ENCODE results near the gene ZNF775. TPM values are rescaled to one million over a fixed set of nuclear protein-coding genes. Genes with fewer than 3 reads are reported as not detected.

The ZNF775 gene
- polyA plus RNA-seq, 3 donors, result 1.3 to 2.7 (median 1.4) TPM

DNA sequence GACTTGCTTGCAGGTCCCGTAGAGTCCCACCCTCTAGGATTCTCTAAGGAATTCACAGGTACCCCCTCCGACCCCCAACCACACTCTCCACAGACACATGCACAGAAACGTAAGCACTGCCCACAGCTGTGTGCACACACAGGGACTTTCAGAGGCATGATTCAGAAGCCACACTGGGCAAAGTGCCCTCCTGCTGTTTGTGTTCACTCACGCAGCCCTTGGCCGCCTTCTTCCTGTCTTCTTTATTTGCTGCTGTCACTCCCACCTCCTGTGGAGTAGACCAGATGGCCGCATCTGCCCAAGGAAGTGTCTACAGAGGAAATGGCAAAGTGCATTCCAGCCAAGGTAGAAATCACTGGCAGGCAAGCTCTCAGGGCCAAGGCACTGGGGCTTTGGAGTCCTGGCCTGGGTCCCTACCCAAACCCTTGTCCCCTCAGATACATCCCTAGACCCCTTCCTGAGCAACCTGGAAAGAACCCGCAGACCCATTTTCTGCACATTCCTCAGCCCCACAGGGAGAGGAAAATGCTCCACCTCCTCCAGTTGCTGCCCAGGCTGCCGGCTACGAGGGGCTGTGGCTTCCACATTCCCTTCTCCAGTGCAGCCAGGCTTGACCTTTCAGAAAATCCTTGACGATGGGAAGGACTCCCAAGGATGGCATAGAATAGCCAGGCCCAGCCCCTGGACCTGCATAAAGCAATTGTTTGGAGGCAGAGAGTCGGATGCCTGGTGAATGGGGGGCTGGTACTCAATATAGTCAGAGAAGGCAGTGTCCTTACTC lies 49.7 kb downstream of the ZNF775 start:
- 37% methylated on average over 10 of the region's 11 CpGs for WGBS (ENCODE audit: insufficient coverage)
- no peak overlapping the region for H3K9ac ChIP-seq (ENCODE audit: insufficient read depth, low read length, poor library complexity, severe bottlenecking)
- H3K9me3 ChIP-seq (replicated peaks in 1 of 2; ENCODE audit: control insufficient read depth in 1 of 2, insufficient read depth in 1 of 2, low read length in 2 of 2), result no peaks in the 10 kb centered on the region
- H3K4me1 ChIP-seq (ENCODE audit: control insufficient read depth in 1 of 2, insufficient read depth in 2 of 2, low read length in 2 of 2), result peaks cover 22% of the 10 kb centered on the region in 2 donors
- Mint-ChIP-seq H3K4me1 (peaks cover 29% of the 10 kb centered on the region), H3K27ac (peak overlapping the region in 1 of 7 donors; percentile 37), H3K4me3 (peak overlapping the region in 1 of 2 donors; percentile 11), H3K27me3 (ENCODE audit: low read depth in 3 of 3) (peaks cover 20 to 41% (median 26%) of the 10 kb centered on the region in 3 donors), H3K9me3 (peaks cover 0 to 2% (median 0%) of the 10 kb centered on the region in 7 donors), H3K36me3 (no peaks in the 10 kb centered on the region)
- no peak overlapping the region for H3K4me2 ChIP-seq (replicated peaks; ENCODE audit: extremely low read depth, low read length, poor library complexity, severe bottlenecking)
- H3K36me3 ChIP-seq (replicated peaks in 1 of 2; ENCODE audit: control insufficient read depth in 1 of 2, insufficient read depth in 2 of 2, low read length in 2 of 2), result no peaks in the 10 kb centered on the region
- H3K27me3 ChIP-seq (ENCODE audit: control insufficient read depth in 2 of 2, insufficient read depth in 2 of 2, low read length in 2 of 2), result peaks cover 0 to 21% of the 10 kb centered on the region in 2 donors
- intact Hi-C loops (cut with micrococcal nuclease), result no loop called here
- H3K4me3 ChIP-seq (replicated peaks in 1 of 3; ENCODE audit: low read depth in 2 of 3, low read length in 3 of 3), result no peak overlapping the region
- H4K20me1 ChIP-seq (ENCODE audit: insufficient read depth, low read length), result peaks cover 4% of the 10 kb centered on the region
- no peak for TF ChIP-seq CTCF (IDR thresholded peaks at IDR 0.05)
- H3K79me2 ChIP-seq (ENCODE audit: insufficient read depth, low read length), result no peaks in the 10 kb centered on the region
- no peak overlapping the region for H2AFZ ChIP-seq (ENCODE audit: insufficient read depth, low read depth, low read length, poor library complexity, severe bottlenecking)
- H3K27ac ChIP-seq (ENCODE audit: low read depth in 1 of 2, low read length in 2 of 2), result no peak overlapping the region
- DNase-seq, result peak; percentile 30 to 75 (median 39)

DNA sequence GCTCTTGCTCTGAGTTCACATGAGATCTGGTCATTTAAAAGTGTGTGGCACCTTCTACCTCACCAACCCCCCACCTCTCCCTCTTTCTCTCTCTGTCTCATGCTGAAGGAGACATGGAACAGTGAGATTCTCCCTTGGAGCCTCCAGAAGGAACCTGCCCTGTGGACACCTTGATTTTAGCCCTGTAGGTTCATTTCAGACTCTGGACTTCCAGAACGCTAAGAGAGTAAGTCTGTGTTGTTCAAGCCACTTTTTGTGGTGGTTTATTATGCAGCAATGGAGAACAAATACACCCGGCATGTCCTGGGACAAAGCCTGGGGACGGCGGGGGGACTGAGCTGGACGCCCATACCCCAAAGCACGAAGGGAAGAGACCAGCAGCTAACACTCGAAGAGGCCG lies 50.6 kb downstream of the ZNF775 start:
- WGBS (ENCODE audit: insufficient coverage), result 94% methylated on average over 6 of the region's 8 CpGs
- Mint-ChIP-seq H3K4me1 (peaks cover 37% of the 10 kb centered on the region), H3K4me3 (peak overlapping the region in 1 of 2 donors; percentile 24), H3K9me3 (peaks cover 0 to 2% (median 0%) of the 10 kb centered on the region in 7 donors), H3K36me3 (no peaks in the 10 kb centered on the region), H3K27me3 (ENCODE audit: low read depth in 3 of 3) (peaks cover 23 to 46% (median 33%) of the 10 kb centered on the region in 3 donors), H3K27ac (peak overlapping the region in 1 of 7 donors; percentile 61)
- peaks cover 0 to 21% of the 10 kb centered on the region in 2 donors for H3K27me3 ChIP-seq (ENCODE audit: control insufficient read depth in 2 of 2, insufficient read depth in 2 of 2, low read length in 2 of 2)
- no peaks in the 10 kb centered on the region for H3K9me3 ChIP-seq (replicated peaks in 1 of 2; ENCODE audit: control insufficient read depth in 1 of 2, insufficient read depth in 1 of 2, low read length in 2 of 2)
- peaks cover 30% of the 10 kb centered on the region in 2 donors for H3K4me1 ChIP-seq (ENCODE audit: control insufficient read depth in 1 of 2, insufficient read depth in 2 of 2, low read length in 2 of 2)
- no peak for DNase-seq
- no peak for TF ChIP-seq CTCF (IDR thresholded peaks at IDR 0.05)
- H3K9ac ChIP-seq (ENCODE audit: insufficient read depth, low read length, poor library complexity, severe bottlenecking), result no peak overlapping the region
- no peaks in the 10 kb centered on the region for H3K36me3 ChIP-seq (replicated peaks in 1 of 2; ENCODE audit: control insufficient read depth in 1 of 2, insufficient read depth in 2 of 2, low read length in 2 of 2)
- intact Hi-C loops (cut with micrococcal nuclease), result no loop called here
- no peak overlapping the region for H2AFZ ChIP-seq (ENCODE audit: insufficient read depth, low read depth, low read length, poor library complexity, severe bottlenecking)
- H3K27ac ChIP-seq (ENCODE audit: low read depth in 1 of 2, low read length in 2 of 2), result no peak overlapping the region
- H4K20me1 ChIP-seq (ENCODE audit: insufficient read depth, low read length), result peaks cover 12% of the 10 kb centered on the region
- H3K79me2 ChIP-seq (ENCODE audit: insufficient read depth, low read length), result no peaks in the 10 kb centered on the region
- H3K4me2 ChIP-seq (replicated peaks; ENCODE audit: extremely low read depth, low read length, poor library complexity, severe bottlenecking), result no peak overlapping the region
- H3K4me3 ChIP-seq (replicated peaks in 1 of 3; ENCODE audit: low read depth in 2 of 3, low read length in 3 of 3), result no peak overlapping the region
